AG09309 (cell line): Measurements from ENCODE around the gene CNTN2.

Source experiments
- DNase-seq: peaks from one replicate; pipeline ENCODE4 v3.0.0-alpha.2; 2010; ENCODE audit warnings: low read depth
- H3K4me3 ChIP-seq: 2 replicates; pipeline ENCODE4 v1.5.1; 2011; ENCODE audit warnings: mild to moderate bottlenecking, low read depth, low read length, moderate library complexity; ENCODE audit not compliant: control insufficient read depth
- CTCF ChIP-seq: IDR thresholded peaks from 2 replicates; pipeline ENCODE4 v1.5.1; 2011; ENCODE audit warnings: mild to moderate bottlenecking, low read depth, low read length, inconsistent platforms; ENCODE audit not compliant: insufficient read depth, control insufficient read depth; ENCODE audit errors: missing control alignments

The CNTN2 gene

GRCh38 chr1:205082431-205082830, 39.4 kb downstream of the CNTN2 start:
- no peak overlapping the region for H3K4me3 ChIP-seq
- TF ChIP-seq CTCF, result no peak
- DNase-seq, result no peak

GRCh38 chr1:205084360-205084759, 41.3 kb downstream of the CNTN2 start, which contains the start of gene TMEM81:
TSS of gene TMEM81 (minus strand) at chr1:205084460. CDS start at chr1:205084320, 140 bp downstream.
- DNase-seq, result no peak
- H3K4me3 ChIP-seq, result no peak within 1 kb of the TSS
- no peak for TF ChIP-seq CTCF

- no peak for DNase-seq
- TF ChIP-seq CTCF, result no peak
- H3K4me3 ChIP-seq, result no peak overlapping the region
Observed at GRCh38 chr1:205088341-205088740, 45.3 kb downstream of the CNTN2 start.

- H3K4me3 ChIP-seq, result no peak overlapping the region
- TF ChIP-seq CTCF, result no peak
- peak; percentile 34 for DNase-seq
Observed at GRCh38 chr1:205091043-205091740, 48.2 kb downstream of the CNTN2 start.

GRCh38 chr1:205095422-205095821, 52.4 kb downstream of the CNTN2 start:
- H3K4me3 ChIP-seq, result no peak overlapping the region
- TF ChIP-seq CTCF, result no peak

GRCh38 chr1:205098242-205098641, 55.2 kb downstream of the CNTN2 start:
- DNase-seq, result no peak
- no peak overlapping the region for H3K4me3 ChIP-seq
- TF ChIP-seq CTCF, result no peak

More at GRCh38 chr1:205095422-205095821, 52.4 kb downstream of the CNTN2 start:
- DNase-seq, result no peak
